GM21360 (cell line): ENCODE measurements around the gene APEX1.

ENCODE experiments used
- ATAC-seq: cut with Tn5 transposase; IDR thresholded peaks from one replicate; pipeline ENCODE4 v1.9.1; 2021; ENCODE audit warnings: mild to moderate bottlenecking, moderate library complexity; ENCODE audit not compliant: unreplicated experiment

The APEX1 gene

DNA sequence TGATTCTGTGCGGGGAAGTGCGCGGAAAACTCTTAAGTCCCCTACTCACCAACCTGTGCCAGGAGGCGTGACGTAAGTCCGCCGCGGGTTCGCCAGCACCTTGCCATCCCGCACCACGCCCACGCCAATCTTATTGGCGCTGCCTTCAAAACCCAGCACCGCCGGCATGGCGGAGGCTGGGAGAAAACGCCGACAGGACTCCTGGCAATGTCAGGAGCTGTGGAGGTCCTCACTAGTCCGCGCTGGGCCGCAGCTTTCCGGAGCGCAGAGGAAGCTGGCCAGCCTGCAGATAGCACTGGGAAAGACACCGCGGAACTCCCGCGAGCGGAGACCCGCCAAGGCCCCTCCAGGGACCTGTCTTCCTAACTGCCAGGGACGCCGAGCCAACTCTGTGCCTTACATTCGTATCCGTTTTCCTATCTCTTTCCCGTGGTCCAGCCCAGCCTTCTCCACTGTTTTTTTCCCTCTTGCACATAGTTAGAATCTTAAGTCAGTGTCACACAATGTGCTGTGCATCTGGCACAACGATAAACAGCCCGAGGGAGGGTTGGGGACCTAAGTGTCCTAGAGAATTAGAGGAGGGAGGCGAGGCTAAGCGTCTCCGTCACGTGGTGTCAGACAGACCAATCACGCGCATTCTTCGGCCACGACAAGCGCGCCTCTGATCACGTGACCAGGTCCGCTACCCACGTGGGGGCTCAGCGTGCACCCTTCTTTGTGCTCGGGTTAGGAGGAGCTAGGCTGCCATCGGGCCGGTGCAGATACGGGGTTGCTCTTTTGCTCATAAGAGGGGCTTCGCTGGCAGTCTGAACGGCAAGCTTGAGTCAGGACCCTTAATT is at the start of gene APEX1, which contains the start of gene OSGEP:
Gene APEX1 (plus strand): TSS at position 711 of the 839 bp plus-strand sequence. CDS start 420 bp downstream, outside the sequence.
Gene OSGEP (minus strand): TSS at position 297 of the 839 bp plus-strand sequence. CDS start 129 bp downstream, at position 168.
- peak; percentile 83 for ATAC-seq

DNA sequence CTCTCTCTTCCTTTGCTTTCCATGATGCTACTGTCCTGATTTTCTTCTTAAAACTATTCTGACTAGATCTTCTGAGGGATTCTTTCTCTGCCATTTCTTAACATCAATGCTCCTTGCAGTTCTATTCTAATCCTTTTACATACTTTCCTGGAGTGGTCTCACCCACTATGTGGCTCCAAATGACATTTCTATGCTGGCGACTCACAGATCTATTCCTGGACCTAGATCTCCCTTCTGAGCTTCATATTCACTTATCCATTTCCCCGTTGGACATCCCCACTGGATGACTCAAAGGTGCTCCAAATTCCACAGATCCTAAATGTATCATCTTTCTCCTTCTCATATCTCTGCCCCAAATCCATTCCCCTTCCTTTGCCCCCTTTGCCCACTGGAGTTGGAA is 45.8 kb upstream of the APEX1 start:
- ATAC-seq, result no peak

DNA sequence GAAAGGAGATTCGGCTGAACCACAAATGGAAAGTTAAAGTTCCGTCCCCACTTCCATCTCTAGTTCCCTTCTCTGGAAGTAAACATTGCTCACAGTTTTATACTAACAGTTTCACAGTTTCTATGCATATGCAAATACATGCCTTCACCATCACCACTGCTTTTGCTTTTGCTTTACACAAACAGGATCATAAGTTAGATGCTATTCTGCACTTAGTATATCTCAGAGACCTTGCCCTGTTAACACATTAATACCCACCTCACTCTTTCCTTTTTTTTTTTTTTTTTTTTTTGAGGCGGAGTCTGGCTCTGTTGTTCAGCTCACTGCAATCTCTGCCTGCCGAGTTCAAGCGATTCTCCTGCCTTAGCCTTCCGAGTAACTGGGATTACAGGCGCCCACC is 42.6 kb upstream of the APEX1 start:
- ATAC-seq, result peak; percentile 33

DNA sequence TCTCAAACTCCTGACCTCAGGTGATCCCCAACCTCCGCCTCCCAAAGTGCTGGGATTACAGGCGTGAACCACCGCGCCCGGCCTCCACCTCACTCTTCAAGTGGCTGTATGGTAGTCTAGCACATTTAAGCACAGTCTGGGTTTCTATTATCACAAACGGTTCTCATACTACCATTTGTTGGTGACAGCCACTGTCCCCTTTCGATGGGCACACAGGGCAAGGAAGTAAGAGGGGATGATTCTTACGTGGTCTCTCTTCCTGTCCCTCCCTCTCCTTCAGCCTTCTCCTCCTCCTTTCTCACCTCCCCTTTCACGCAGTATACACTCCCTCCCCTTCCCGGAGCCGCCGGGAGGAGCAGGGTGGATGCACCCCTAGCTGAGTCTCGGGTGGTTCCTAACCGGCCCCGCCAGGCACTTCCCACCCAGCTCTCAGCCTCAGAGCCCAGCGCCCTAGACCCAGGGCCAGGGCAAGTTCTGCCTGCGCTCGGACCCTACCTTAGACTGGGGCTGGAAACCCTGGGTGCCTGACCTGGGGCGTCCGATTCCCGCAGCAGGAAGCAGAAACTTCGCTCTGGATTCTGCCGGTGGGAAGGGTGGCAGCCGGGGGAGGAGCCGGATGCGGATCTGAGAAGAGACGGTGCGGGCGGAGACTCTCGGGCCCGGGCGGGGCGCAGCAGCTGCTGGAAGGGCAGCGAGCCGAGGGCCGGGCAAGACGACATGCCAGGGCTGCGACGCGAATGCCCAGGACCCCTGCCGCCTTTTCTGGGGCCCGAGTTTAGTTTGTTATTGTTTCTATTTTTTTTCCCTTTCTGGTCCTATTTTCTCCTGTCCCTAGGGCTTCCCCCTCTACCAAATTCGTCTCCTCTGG is 41.9 kb upstream of the APEX1 start, which contains the start of gene TEP1:
Gene TEP1 (minus strand): TSS at position 626 of the 868 bp plus-strand sequence. CDS start 5,062 bp downstream, outside the sequence.
- ATAC-seq, result peak; percentile 63

DNA sequence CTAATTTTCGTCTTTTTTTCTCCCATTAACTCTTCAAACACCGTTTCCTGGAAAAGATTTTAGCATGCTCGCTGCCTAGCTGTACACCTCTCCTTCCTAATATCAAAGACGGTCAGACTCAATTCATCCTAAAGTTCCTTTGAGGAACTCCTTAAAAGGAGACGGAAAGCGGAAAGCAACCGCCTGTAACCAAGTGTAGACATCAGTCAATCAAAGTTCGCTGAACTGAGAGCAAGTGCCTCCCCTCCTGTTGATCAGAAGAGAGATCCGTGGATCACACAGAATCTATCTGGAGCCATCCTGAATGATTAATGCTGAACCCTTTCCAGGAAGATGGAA is 41.3 kb upstream of the APEX1 start:
- peak; percentile 34 for ATAC-seq

DNA sequence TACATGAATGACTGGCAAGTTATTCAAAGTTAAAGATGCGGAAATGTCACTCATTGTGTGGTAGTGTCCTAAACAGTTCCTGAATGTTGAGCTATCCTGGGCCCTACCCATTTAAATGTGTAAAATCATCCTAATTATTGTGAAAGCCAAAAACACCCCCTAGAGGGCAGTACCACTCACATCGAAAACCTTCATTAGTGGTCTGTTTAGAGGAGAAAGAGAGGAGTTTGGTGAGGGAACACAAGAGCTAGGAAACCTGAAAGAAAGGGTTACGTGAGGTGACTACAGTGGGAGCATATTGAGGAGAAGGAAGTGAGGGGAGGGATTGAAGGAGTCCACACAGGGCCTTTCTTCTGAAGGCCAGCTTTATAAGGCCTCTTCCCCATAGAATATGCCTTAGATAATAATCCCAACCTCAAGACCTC is 39.2 kb upstream of the APEX1 start:
- ATAC-seq, result no peak

DNA sequence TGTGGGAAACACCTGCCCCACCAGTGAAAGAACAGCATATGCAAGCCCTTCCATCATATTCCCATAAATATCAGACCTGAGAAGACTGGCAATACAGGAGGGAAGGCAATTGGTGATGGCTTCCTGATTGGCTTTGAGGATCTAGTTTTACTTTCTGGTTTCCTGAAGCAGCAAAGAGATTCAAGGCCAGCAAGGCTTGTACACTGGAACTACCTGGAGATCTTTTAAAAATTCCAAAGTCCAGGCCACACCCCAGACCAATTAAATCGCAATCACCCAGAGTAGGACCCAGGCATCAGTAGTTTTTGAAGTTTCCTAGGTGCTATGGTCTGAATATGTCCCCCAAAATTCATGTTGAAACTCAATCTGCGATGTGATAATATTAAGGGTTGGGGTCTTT is 38.8 kb upstream of the APEX1 start:
- ATAC-seq, result no peak

DNA sequence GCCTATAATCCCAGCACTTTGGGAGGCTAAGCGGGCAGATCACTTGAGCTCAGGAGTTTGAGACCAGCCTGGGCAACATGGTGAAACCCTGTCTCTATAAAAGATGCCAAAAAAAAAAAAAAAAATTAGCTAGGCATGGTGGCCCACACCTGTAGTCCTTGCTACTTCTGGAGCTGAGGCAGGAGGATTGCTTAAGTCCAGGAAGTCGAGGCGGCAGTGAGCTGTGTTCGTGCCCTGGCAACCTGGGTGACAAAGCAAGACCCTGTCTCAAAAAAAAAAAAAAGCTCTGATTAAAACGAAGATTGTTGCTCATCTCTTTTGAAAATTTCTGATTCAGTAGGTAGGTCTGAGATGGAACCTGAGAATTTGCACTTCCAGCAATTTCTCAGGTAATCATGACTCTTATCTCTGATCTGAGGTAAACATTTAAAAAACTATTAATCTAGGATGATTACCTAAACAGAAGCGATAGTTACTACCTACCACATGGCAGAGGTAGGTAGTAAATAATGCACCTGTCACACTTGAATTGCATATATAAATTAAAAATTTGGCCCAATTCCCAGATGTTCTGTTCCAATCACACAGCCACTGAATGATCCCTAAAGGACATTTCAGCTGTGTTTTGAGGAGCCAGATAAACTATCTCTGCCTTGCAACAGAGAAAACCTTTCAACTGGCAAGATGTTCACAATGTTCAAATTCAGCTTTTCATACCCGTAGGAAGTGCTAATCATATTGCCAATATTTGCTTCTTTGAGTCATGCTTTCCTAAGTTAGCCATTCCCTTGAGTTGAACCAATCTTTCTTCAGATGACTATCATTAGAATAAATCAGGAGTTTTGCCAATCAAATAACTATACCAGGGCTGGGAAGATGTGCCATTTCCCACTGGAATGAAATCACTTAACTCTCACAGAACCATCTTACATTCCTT is 37.5 kb upstream of the APEX1 start:
- ATAC-seq, result no peak

DNA sequence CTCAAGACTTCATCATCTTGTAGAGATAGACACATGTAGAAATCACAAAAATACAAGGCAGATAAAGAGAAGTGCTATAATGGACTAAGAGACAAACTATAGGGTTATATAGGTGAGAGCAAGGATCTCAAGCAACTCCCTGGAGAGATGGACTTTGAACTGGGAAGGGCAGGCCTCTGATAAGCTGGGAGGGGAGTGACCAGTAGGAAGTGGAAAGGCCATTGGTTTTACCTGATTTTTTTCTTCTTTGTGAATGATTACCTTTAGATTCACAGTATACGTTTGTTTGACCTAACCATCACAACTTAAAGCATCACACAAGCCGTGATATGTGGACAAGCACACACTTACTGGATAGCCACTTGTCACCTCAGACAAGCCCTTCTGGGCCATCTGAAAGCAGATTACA is 36.5 kb upstream of the APEX1 start:
- ATAC-seq, result no peak

DNA sequence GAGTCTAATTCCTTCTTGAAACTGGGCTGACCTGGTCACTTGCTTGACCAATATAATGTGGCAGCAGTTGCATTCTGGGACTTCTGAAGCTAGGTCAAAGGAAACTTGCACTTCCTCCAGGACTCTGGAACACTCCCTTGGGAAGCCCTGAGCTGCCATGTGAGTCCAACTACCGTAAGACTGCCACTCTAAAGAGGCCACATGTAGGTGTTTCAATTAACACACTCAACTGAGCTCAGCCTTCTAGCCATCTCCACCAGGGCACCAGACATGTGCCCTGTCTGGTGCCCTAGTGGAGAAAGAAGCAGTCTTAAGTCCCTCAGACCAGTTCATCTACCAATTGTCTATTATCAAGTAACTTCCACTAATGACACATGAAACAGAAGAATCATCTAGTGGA is 35.6 kb upstream of the APEX1 start:
- no peak for ATAC-seq

DNA sequence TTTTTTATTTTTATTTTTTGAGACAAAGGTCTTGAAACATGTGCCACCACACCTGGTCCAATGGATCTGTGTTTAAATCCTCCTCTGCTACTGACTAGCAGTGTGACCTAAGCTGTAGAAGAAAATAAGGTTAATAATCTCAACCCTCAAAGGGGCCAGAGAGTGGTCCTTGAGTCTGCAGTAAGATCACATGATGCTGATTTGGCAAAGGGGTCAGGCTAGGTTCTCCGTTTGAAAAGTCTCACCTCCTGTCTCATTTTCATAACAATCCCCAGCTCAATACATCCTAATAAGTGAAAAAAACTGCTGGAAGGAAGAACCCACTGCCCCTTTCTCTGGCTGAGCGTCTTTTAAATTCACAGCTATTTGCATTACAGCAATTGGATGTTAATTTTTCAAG is 33.8 kb upstream of the APEX1 start:
- no peak for ATAC-seq

DNA sequence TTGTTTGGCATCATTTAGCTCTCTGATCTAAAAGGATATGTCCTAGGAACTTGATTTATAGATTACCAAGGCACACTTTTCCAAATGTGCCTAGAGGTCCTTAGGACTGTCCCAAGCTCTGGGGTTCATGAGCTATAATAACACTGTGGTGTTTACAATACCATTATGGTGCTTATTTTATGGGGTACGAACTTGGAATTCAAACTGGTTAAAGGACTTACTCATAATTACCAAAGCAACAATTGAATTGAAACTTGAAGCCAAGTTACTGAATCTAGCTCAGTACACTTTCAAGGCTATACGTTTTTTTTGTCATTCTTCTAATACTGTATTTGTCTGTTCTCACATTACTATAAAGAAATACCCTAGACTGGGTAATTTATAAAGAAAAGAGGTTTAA is 32.1 kb upstream of the APEX1 start:
- no peak for ATAC-seq

DNA sequence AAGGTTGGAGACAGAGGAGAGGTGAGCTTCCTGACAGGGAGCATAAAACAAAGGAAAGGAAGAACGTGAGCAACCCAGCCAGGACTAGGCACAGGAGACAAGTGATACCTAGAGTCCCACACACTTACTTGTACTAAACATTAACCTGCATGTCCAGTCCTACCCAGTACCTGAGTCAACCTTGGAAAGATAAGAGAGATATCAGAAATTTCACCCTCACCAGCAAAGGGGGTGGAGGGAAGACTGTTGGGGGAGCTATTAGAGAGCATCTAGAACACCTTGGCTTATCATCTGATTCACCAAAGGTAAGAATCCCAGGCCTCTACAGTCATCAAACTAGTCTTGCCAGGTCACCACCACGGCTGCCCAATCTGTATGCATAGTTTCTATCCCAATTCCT is 30.2 kb upstream of the APEX1 start:
- ATAC-seq, result no peak

DNA sequence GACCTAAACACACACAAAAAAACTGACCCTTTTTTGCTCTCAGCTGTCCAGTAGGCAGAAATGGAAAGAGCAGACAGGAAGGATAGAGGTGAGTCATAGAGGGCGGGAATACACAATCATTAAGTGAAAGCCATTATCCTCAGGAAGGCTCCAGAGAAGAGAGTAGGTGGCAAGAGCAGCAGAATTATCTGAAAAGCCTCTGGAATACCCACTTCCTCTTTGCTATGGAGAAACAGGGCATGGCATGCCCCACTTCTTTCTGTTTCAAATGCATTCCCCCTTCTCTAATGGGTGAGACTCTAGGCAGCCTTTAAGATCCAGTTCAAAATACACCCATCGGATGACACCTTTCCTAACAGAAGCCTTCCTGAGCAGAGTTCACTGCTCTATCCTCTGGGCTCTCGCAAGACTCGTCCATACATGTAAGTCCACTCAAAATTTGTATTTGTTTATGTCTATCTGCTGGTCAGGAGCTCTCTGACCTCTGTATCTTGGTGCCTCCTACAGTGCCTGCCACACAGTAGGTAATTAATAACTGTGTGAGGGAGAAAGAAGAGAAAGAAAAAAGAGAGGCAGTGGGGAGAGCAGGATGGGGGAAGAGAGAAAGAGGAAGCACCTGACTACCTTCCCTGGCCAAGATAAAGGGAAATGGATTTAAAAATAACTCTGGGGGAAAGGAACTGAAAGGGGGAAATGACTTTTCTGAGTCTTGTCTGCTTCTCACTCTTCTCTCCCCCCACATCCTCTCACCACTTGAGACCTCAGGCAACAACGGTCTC is 27.6 kb upstream of the APEX1 start:
- peak; percentile 65 for ATAC-seq

DNA sequence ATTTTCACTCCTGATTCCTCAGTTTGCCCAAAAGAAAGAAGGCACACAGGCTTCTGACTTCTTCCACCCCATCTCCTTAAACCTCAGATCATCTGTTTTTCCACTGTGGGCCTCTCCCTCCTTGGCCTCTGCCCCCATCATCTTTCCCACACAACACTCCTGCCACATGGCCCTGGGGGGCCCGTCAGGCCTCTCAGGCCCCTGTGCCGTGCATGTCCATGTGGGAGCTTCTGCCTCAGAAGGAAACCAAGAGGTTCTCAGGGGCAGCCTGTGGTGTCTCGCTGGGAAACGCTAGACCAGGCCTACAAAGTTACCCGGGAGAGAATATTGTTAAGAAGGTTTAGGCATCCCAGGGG is 27.0 kb upstream of the APEX1 start:
- ATAC-seq, result peak; percentile 30

DNA sequence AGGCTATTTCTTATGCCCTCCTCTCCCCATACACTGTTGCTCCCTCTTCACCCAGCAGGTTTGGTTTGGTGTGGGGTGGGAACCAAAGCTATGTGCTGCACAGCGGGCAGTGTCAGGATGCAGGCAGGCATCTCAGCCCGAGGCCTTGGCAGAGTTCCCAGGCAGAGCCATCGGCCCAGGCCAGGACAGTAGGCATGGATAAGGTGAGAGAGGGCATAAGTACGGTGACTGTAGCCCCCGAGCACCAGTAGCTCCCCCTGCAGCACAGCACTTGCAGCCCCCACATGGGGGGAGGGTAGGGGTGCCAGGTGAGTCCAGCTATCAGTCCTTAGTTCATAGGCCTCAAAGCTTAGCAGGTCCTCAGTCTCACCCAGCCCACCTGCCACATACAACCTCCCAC is 26.2 kb upstream of the APEX1 start:
- no peak for ATAC-seq

DNA sequence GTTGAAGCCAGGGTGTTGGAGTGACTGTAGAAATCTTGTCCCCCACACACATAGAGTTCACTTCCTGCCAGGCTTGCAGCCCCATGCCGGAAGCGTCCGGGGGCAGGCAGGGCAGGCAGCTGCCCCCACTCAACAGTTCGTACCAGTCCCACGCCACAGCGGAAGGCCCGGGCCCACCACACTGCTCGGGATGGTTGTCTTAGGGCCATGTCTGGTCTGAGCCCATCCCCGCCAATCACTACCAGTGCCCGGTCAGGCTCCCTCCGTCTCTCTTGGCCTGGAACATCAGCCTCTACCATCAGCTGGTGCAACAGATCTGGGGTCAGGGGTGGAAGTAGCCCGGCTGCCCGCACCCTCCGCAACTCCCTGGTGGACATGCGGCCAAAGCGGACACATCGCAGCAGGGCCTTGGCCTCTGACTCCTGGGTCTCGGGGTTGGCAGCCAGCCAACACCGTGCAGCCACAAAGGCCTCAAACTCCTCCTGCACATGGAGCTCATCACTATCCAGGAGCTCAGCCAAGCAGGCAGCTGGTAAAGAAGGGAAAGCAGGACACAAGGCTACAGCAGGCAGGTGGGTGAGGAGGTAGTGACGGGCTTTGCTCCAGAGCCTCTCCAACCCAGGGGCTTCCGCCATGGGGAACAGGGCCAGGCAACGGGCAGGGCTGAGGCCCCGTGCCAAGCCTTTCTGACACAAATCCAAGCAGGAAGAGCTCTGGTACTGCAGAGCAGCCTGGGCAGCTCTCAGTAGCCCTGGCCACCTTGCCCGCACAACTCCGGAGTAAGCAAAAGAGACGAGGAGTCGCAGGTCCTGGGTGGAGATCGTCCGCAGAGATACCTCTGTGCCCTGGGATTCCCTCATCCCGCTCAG is 25.0 kb upstream of the APEX1 start:
- no peak for ATAC-seq

DNA sequence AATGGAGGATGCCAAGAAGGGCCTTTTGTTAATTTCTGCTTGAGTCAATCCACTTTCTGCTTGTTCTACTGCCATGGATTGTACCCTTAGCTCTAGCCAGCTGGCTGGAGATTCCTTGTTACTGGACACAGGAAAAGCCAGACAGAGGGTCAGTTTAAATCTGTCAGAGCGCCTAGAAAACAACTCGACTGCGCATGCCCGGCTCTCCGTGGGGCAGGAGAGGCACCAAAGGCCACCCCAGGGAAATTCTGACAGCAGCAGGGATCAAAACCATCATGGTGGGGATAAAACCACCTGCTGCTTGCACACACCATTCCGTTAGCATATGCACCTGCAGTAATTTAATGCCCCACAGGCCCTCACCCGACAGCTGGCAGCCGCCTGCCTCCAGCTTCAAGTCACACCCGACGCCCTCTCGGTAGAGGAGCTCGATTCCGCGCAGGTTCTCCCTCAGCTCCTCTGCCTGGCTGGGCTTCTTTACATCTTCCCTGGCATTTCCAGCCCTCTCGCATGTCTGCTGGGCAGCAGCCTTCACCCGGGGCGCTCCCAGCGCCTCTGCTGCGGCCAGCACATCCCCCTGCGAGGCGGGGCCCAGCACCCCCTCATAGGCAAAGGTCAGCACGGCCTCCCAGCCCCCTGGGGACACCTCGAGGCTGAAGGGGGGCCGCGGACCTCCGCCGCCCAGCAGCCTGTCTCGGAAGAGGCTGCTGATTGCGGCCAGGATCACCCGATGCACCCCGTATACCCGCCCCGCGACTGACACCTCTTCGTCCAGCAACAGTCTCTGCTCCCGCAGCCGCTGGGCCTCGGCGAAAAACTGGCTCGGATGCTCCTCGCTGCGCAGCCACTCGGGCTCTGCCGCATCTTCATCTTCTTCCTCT is 20.1 kb upstream of the APEX1 start:
- ATAC-seq, result no peak
